ENCODE results near the gene CDIPT.
"Not testable (repeated sequence)": the region's sequence is repeated elsewhere in the genome, so short reads cannot be mapped to it uniquely, and the experiment has no call there.

The CDIPT gene

GRCh38 chr16:29897333-29897732, 34.3 kb upstream of the CDIPT start:
- DNase-seq (ENCODE audit: low read depth in 2 of 2), result no peak

GRCh38 chr16:29896841-29897240, 33.8 kb upstream of the CDIPT start:
- no peak for DNase-seq (ENCODE audit: low read depth in 2 of 2)

- DNase-seq (ENCODE audit: low read depth in 2 of 2), result no peak
Observed at GRCh38 chr16:29894352-29894751, 31.3 kb upstream of the CDIPT start.

GRCh38 chr16:29893553-29893952, 30.5 kb upstream of the CDIPT start:
- DNase-seq (ENCODE audit: low read depth in 2 of 2), result no peak

GRCh38 chr16:29892458-29892813, 29.4 kb upstream of the CDIPT start:
- DNase-seq (ENCODE audit: low read depth in 2 of 2), result no peak

- DNase-seq (ENCODE audit: low read depth in 2 of 2), result no peak
Observed at GRCh38 chr16:29891525-29892457, 28.8 kb upstream of the CDIPT start.

- not testable (repeated sequence) for DNase-seq (ENCODE audit: low read depth in 2 of 2)
Observed at GRCh38 chr16:29889372-29889771, 26.3 kb upstream of the CDIPT start.

GRCh38 chr16:29883987-29884386, 21.0 kb upstream of the CDIPT start:
- no peak for DNase-seq (ENCODE audit: low read depth in 2 of 2)

GRCh38 chr16:29881050-29881449, 18.0 kb upstream of the CDIPT start:
- no peak for DNase-seq (ENCODE audit: low read depth in 2 of 2)

- DNase-seq (ENCODE audit: low read depth in 2 of 2), result no peak
Observed at GRCh38 chr16:29878172-29878571, 15.1 kb upstream of the CDIPT start.

GRCh38 chr16:29877266-29877961, 14.4 kb upstream of the CDIPT start:
- no peak for DNase-seq (ENCODE audit: low read depth in 2 of 2)

- DNase-seq (ENCODE audit: low read depth in 2 of 2), result no peak
Observed at GRCh38 chr16:29876594-29877249, 13.7 kb upstream of the CDIPT start.

- no peak for DNase-seq (ENCODE audit: low read depth in 2 of 2)
Observed at GRCh38 chr16:29876217-29876593, 13.2 kb upstream of the CDIPT start.

GRCh38 chr16:29875206-29875605, 12.2 kb upstream of the CDIPT start:
- DNase-seq (ENCODE audit: low read depth in 2 of 2), result no peak

GRCh38 chr16:29873319-29873718, 10.3 kb upstream of the CDIPT start:
- no peak for DNase-seq (ENCODE audit: low read depth in 2 of 2)

GRCh38 chr16:29871822-29872546, 9.0 kb upstream of the CDIPT start:
- DNase-seq (ENCODE audit: low read depth in 2 of 2), result no peak

- not testable (repeated sequence) for DNase-seq (ENCODE audit: low read depth in 2 of 2)
Observed at GRCh38 chr16:29869067-29869466, 6.0 kb upstream of the CDIPT start.

GRCh38 chr16:29868396-29869009, 5.5 kb upstream of the CDIPT start:
- no peak for DNase-seq (ENCODE audit: low read depth in 2 of 2)

GRCh38 chr16:29864205-29864604, 1.2 kb upstream of the CDIPT start:
- DNase-seq (ENCODE audit: low read depth in 2 of 2), result no peak

GRCh38 chr16:29863669-29863984, 601 bp upstream of the CDIPT start:
- DNase-seq (ENCODE audit: low read depth in 2 of 2), result no peak

GRCh38 chr16:29862383-29862883, 593 bp downstream of the CDIPT start:
- DNase-seq (ENCODE audit: low read depth in 2 of 2), result no peak

All from fibroblast of skin of left biceps (primary cell).